Gastrocnemius medialis (tissue), 4 donors: ENCODE results near the gene PAK1. TPM values are rescaled to one million over a fixed set of nuclear protein-coding genes. Genes with fewer than 3 reads are reported as not detected.

Experiments
- ATAC-seq, 2 donors: fragments of 150-250 bp; one replicate each; pipeline ENCODE4 v1.9.1; 2016
- DNase-seq, 2 donors: peaks; one replicate each; pipeline ENCODE4 v3.0.0-alpha.2; 2019
- H3K27ac ChIP-seq, 4 donors: fragments of 200-600 bp; sonication (generic); 1 replicate in 1 of 4; 2 replicates in 3 of 4; pipeline ENCODE4 v1.5.1; 2016 to 2018; ENCODE audit warnings: mild to moderate bottlenecking in 2 of 4, moderate library complexity in 1 of 4
- H3K27me3 ChIP-seq, 3 donors: fragments of 200-600 bp; sonication (generic) in 2 of 3; 1 replicate in 1 of 3; 2 replicates in 2 of 3; pipeline versions ENCODE4 v1.5.1 to v1.6.0; 2016 to 2019; ENCODE audit warnings: mild to moderate bottlenecking in 1 of 3, moderate library complexity in 1 of 3
- H3K36me3 ChIP-seq, 2 donors: fragments of 200-600 bp; sonication (generic) in 1 of 2; one replicate each; pipeline ENCODE4 v1.5.1; 2017 to 2018
- H3K4me1 ChIP-seq, 2 donors: fragments of 200-600 bp; sonication (generic) in 1 of 2; one replicate each; pipeline ENCODE4 v1.5.1; 2016 to 2017; ENCODE audit warnings: mild to moderate bottlenecking in 2 of 2
- H3K4me3 ChIP-seq, 4 donors: fragments of 200-600 bp; sonication (generic) in 3 of 4; 1 replicate in 1 of 4; 2 replicates in 3 of 4; pipeline ENCODE4 v1.5.1; 2016 to 2019; ENCODE audit warnings: mild to moderate bottlenecking in 2 of 4
- H3K9me3 ChIP-seq, 3 donors: fragments of 200-600 bp; sonication (generic) in 2 of 3; 1 replicate in 1 of 3; 2 replicates in 2 of 3; pipeline ENCODE4 v1.5.1; 2016 to 2019
- POLR2A ChIP-seq, 2 donors: fragments of 450-650 bp; IDR thresholded peaks; one replicate each; pipeline ENCODE4 v1.6.1; 2017; ENCODE audit warnings: antibody characterized with exemption in 2 of 2, mild to moderate bottlenecking in 2 of 2, moderate library complexity in 2 of 2
- in situ Hi-C, 4 donors: fragments of 200-750 bp; cut with MboI; loops; one replicate each; pipeline versions ENCODE4 v1.15.0 to v1.8.0; 2017; ENCODE audit warnings: low sequenced_read_pairs in 4 of 4
- intact Hi-C: fragments of 100-400 bp; cut with DNase I; formaldehyde crosslinking; loops from one replicate; pipeline ENCODE4 v1.15.1; 2023; ENCODE audit warnings: low total_unique reads
- total RNA-seq, 4 donors: library from RNA; depleted of rRNA; stranded (reverse); fragments of >200 nt; gene quantifications; one replicate each; pipeline versions ENCODE4 v1.1.0 to v1.2.3, GENCODE V29; 2016
- TF ChIP-seq, protein P1 (sequence below), 5 experiments: fragments of 450-650 bp in 3 of 5; fragments of 200-600 bp in 2 of 5; sonication (generic) in 2 of 5; IDR thresholded peaks in 4 of 5; conservative IDR thresholded peaks in 1 of 5; 1 replicate in 4 of 5; 2 replicates in 1 of 5; pipeline ENCODE4 v1.5.1; 2016 to 2019; ENCODE audit warnings: antibody characterized with exemption in 5 of 5, mild to moderate bottlenecking in 3 of 5, moderate library complexity in 3 of 5

PAK1 gene
- total RNA-seq, 4 donors from 2014 or later, result 22.3 to 34.4 (median 27.9) TPM

DNA sequence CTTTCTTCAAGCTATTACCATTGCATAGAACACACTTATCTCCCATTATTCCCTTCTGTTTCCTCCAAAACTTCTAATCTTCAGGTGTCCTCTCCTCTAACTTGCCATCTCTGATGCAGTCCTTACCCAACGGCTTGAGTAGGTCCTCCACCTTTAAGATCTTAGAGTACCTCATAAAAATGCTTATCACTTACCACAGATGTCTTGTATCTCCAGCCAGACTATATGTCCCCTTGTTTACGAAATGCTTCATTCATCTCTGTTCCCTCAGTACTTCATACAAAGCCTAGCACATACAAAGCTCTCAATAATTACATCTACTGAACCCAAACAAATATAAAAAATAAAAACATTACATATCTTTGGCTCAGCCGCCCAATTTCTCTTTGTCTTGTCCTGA is 49.2 kb downstream of the PAK1 start:
- TF ChIP-seq POLR2A (IDR thresholded peaks at IDR 0.05), result no peak
- TF ChIP-seq, protein P1, sequence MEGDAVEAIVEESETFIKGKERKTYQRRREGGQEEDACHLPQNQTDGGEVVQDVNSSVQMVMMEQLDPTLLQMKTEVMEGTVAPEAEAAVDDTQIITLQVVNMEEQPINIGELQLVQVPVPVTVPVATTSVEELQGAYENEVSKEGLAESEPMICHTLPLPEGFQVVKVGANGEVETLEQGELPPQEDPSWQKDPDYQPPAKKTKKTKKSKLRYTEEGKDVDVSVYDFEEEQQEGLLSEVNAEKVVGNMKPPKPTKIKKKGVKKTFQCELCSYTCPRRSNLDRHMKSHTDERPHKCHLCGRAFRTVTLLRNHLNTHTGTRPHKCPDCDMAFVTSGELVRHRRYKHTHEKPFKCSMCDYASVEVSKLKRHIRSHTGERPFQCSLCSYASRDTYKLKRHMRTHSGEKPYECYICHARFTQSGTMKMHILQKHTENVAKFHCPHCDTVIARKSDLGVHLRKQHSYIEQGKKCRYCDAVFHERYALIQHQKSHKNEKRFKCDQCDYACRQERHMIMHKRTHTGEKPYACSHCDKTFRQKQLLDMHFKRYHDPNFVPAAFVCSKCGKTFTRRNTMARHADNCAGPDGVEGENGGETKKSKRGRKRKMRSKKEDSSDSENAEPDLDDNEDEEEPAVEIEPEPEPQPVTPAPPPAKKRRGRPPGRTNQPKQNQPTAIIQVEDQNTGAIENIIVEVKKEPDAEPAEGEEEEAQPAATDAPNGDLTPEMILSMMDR (IDR thresholded peaks at IDR 0.05 in 4 of 5, conservative IDR thresholded peaks at IDR 0.05 in 1 of 5), result no peak
- intact Hi-C loops, result no loop called here
- in situ Hi-C loops, result no loop called here

DNA sequence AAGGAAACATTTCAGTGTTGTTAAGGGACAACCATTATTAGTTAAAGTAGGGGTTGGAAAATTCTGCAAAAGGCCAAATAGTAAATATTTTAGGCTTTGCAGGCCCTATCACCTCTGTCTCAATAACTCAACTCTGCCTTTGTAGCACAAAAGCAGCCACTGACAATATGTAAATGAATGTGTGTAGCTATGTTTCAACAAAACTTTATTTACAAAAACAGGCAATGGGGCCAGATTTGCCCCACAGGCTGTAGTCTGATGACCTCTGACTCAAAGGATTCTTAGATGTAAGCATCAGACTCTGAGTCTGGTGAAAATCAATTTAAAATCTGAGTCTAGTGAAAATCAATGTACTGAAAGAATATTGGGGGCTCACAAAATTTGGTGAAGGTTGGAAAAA is 50.3 kb downstream of the PAK1 start:
- no peak for DNase-seq
- no peak for ATAC-seq
- no peak for TF ChIP-seq POLR2A (IDR thresholded peaks at IDR 0.05)
- TF ChIP-seq, protein P1 (IDR thresholded peaks at IDR 0.05 in 4 of 5, conservative IDR thresholded peaks at IDR 0.05 in 1 of 5), result no peak
- H3K4me1 ChIP-seq, result peaks cover 15 to 26% of the 10 kb centered on the region in 2 donors
- no peaks in the 10 kb centered on the region for H3K27me3 ChIP-seq
- H3K9me3 ChIP-seq, result no peaks in the 10 kb centered on the region
- no peaks in the 10 kb centered on the region for H3K36me3 ChIP-seq
- no peak overlapping the region for H3K4me3 ChIP-seq
- in situ Hi-C loops (no loop called here), intact Hi-C loops (no loop called here)
- H3K27ac ChIP-seq, result no peak overlapping the region

More for the DNA sequence above, 49.2 kb downstream of the PAK1 start:
- Histone ChIP-seq H3K27me3 (no peaks in the 10 kb centered on the region), H3K4me3 (no peak overlapping the region), H3K9me3 (no peaks in the 10 kb centered on the region), H3K36me3 (no peaks in the 10 kb centered on the region), H3K4me1 (peaks cover 7 to 19% of the 10 kb centered on the region in 2 donors), H3K27ac (no peak overlapping the region)
- no peak for ATAC-seq
- DNase-seq, result no peak

DNA sequence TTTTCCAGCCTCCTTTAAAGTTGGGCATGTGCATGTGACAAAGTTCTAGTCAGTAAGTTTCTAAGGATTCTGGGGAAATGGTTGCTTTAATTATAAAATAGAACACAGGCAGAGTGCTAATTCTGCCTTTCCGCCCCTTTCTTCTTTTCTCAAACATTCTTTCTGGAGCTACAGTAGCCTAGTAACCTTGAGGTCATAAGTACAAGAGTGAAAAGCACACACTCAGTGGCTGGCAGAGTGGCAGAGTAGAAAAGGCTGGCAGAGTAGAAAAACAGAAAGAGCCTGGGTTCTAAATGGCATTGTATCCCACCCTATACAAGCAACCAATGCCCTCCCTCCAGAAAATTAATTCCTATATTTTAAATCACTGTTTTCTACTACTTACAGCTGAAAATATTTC is 51.2 kb downstream of the PAK1 start:
- peaks cover 21 to 26% of the 10 kb centered on the region in 2 donors for H3K4me1 ChIP-seq
- DNase-seq (no peak), ATAC-seq (no peak)
- no peaks in the 10 kb centered on the region for H3K9me3 ChIP-seq
- in situ Hi-C loops, result no loop called here
- H3K27ac ChIP-seq, result no peak overlapping the region
- intact Hi-C loops, result no loop called here
- H3K4me3 ChIP-seq, result no peak overlapping the region
- no peaks in the 10 kb centered on the region for H3K36me3 ChIP-seq
- no peaks in the 10 kb centered on the region for H3K27me3 ChIP-seq
- TF ChIP-seq POLR2A (IDR thresholded peaks at IDR 0.05), result no peak

GRCh38 chr11:77421041-77421723 is 52.7 kb downstream of the PAK1 start:
- H3K4me3 ChIP-seq, result no peak overlapping the region
- peaks cover 14 to 21% of the 10 kb centered on the region in 2 donors for H3K4me1 ChIP-seq
- ATAC-seq (no peak), DNase-seq (no peak)
- in situ Hi-C loops (no loop called here), intact Hi-C loops (loop anchor here (1.0 kb wide), 1 partner anchor 15 kb away; no protein-coding TSS in a partner anchor)
- H3K9me3 ChIP-seq, result no peaks in the 10 kb centered on the region
- no peaks in the 10 kb centered on the region for H3K36me3 ChIP-seq
- TF ChIP-seq, protein P1 (IDR thresholded peaks at IDR 0.05 in 4 of 5, conservative IDR thresholded peaks at IDR 0.05 in 1 of 5), result no peak
- TF ChIP-seq POLR2A (IDR thresholded peaks at IDR 0.05), result no peak
- H3K27ac ChIP-seq, result no peak overlapping the region
- no peaks in the 10 kb centered on the region for H3K27me3 ChIP-seq

DNA sequence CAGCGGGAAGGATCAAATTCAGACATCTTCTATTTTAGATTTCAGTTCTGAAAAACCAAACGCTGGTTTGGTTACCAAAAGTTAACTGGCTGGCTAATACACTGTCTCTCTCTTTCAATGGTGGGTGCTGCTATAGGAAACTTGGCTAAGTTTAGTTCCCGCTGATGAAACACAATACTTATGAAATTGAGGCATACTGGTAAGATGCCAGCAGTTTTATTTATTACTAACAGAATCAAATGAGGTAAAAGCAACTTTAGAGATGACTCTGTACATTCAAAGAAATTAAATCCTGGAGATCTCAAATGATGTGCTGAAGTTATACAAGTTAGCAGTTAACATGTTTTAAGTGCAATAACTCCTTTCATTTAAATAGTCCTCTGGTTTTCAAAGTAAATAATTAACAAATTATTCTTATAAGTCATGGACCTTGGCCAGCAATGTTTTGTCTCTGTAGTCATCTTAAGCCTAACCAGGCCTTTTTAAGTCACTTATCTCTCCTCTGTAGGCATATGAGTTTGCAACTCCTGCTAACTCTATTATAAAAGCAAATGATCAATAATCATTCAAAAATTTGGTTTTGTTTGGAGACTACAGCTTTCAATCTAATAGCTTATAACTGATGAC is 54.8 kb downstream of the PAK1 start:
- Histone ChIP-seq H3K36me3 (no peaks in the 10 kb centered on the region), H3K27me3 (no peaks in the 10 kb centered on the region), H3K27ac (peak overlapping the region in 3 of 4 donors; percentile 3 to 47 (median 27)), H3K9me3 (no peaks in the 10 kb centered on the region), H3K4me3 (peak overlapping the region in 1 of 4 donors; percentile 19), H3K4me1 (peaks cover 14 to 21% of the 10 kb centered on the region in 2 donors)
- ATAC-seq (no peak), DNase-seq (no peak)
- no peak for TF ChIP-seq POLR2A (IDR thresholded peaks at IDR 0.05)
- TF ChIP-seq, protein P1 (IDR thresholded peaks at IDR 0.05 in 4 of 5, conservative IDR thresholded peaks at IDR 0.05 in 1 of 5), result no peak
- in situ Hi-C loops (no loop called here), intact Hi-C loops (no loop called here)
